Subcutaneous adipose tissue (tissue), 4 donors: ENCODE data around the gene MOSPD3. TPM values are rescaled to one million over a fixed set of nuclear protein-coding genes. Genes with fewer than 3 reads are reported as not detected.

ENCODE experiments used
- CTCF ChIP-seq: fragments of 450-650 bp; IDR thresholded peaks from one replicate; pipeline ENCODE4 v1.5.1; 2016; ENCODE audit warnings: low read depth, mild to moderate bottlenecking, control low read depth, antibody characterized with exemption, moderate library complexity
- total RNA-seq, 4 donors: library from RNA; depleted of rRNA; stranded (reverse); fragments of >200 nt; gene quantifications; one replicate each; pipeline ENCODE4 v1.1.0, GENCODE V29; 2016

MOSPD3 gene
- total RNA-seq, 4 donors from 2014 or later, result 4.8 to 15.3 (median 11.7) TPM

- no peak for TF ChIP-seq CTCF
Observed at GRCh38 chr7:100609958-100610357, 2.4 kb upstream of the MOSPD3 start.

- no peak for TF ChIP-seq CTCF
Observed at GRCh38 chr7:100612730-100613390, 520 bp downstream of the MOSPD3 start.

GRCh38 chr7:100613412-100614175 is 1.3 kb downstream of the MOSPD3 start:
- no peak for TF ChIP-seq CTCF

- TF ChIP-seq CTCF, result no peak
Observed at GRCh38 chr7:100614308-100614861, 2.0 kb downstream of the MOSPD3 start.

GRCh38 chr7:100620239-100620638 is 7.9 kb downstream of the MOSPD3 start:
- TF ChIP-seq CTCF, result no peak

GRCh38 chr7:100620804-100621203 is 8.5 kb downstream of the MOSPD3 start:
- no peak for TF ChIP-seq CTCF

- no peak for TF ChIP-seq CTCF
Observed at GRCh38 chr7:100621554-100621953, 9.2 kb downstream of the MOSPD3 start.
